Erythroblast (primary cell): ENCODE measurements around the gene TMOD3.
"Not testable (repeated sequence)": the region's sequence is repeated elsewhere in the genome, so short reads cannot be mapped to it uniquely, and the experiment has no call there.

Experiments
- DNase-seq, 2 experiments: peaks; one replicate each; lab custom pipeline; 2025; lab: John Stamatoyannopoulos, UW
- GATA1 ChIP-seq: IDR thresholded peaks from 2 replicates; pipeline ENCODE4 v1.6.1; 2011; ENCODE audit warnings: low read depth, mild to moderate bottlenecking, control low read depth, low read length, moderate library complexity
- POLR2A ChIP-seq: IDR thresholded peaks from 2 replicates; pipeline ENCODE4 v1.6.1; 2011; ENCODE audit warnings: mild to moderate bottlenecking, low read length

The TMOD3 gene

GRCh38 chr15:51829376-51830275 lies at the start of gene TMOD3:
Gene TMOD3 (plus strand): TSS chr15:51829653. CDS start chr15:51862885, 33,232 bp downstream.
- DNase-seq: peak; percentile 91 to 95
- TF ChIP-seq POLR2A (peak; percentile 92), GATA1 (no peak)

GRCh38 chr15:51780636-51781035 lies 48.8 kb upstream of the TMOD3 start:
- TF ChIP-seq POLR2A (no peak), GATA1 (no peak)
- DNase-seq: no peak

GRCh38 chr15:51781506-51781905 lies 47.9 kb upstream of the TMOD3 start:
- TF ChIP-seq GATA1: no peak
- TF ChIP-seq POLR2A: no peak
- no peak for DNase-seq

- peak; percentile 31 to 55 for DNase-seq
- TF ChIP-seq GATA1 (no peak), POLR2A (no peak)
These were observed 47.0 kb upstream of the TMOD3 start for GRCh38 chr15:51782357-51782896.

GRCh38 chr15:51783967-51784366 lies 45.5 kb upstream of the TMOD3 start:
- TF ChIP-seq GATA1 (no peak), POLR2A (no peak)
- DNase-seq: no peak

GRCh38 chr15:51787130-51787529 lies 42.3 kb upstream of the TMOD3 start:
- DNase-seq: not testable (repeated sequence)

GRCh38 chr15:51792474-51792873 lies 37.0 kb upstream of the TMOD3 start:
- DNase-seq: not testable (repeated sequence)

- TF ChIP-seq GATA1 (no peak), POLR2A (no peak)
- peak in 1 of 2 experiments; percentile 13 for DNase-seq
These were observed 35.7 kb upstream of the TMOD3 start for GRCh38 chr15:51793521-51794305.

GRCh38 chr15:51796847-51797401 lies 32.5 kb upstream of the TMOD3 start:
- TF ChIP-seq GATA1: no peak
- no peak for TF ChIP-seq POLR2A
- no peak for DNase-seq

GRCh38 chr15:51798281-51798680 lies 31.2 kb upstream of the TMOD3 start:
- DNase-seq: no peak
- TF ChIP-seq GATA1 (no peak), POLR2A (no peak)

- no peak for DNase-seq
- TF ChIP-seq POLR2A: no peak
- no peak for TF ChIP-seq GATA1
These were observed 29.9 kb upstream of the TMOD3 start for GRCh38 chr15:51799282-51800252.

GRCh38 chr15:51801391-51801835 lies 28.0 kb upstream of the TMOD3 start:
- peak; percentile 5 to 12 for DNase-seq
- TF ChIP-seq GATA1 (no peak), POLR2A (no peak)
